Activated T-cell treated with anti-CD3 and anti-CD28 coated beads for 48 hours (primary cell): ENCODE data around the gene TMEM14A.

Experiments used
- DNase-seq: peaks from one replicate; pipeline ENCODE4 v3.0.0-alpha.2; 2020; ENCODE audit warnings: low read depth

Gene TMEM14A

GRCh38 chr6:52736145-52736544, 65.2 kb downstream of the TMEM14A start:
- no peak for DNase-seq
